Measurements from ENCODE around the gene CCDC170.

The CCDC170 gene

DNA sequence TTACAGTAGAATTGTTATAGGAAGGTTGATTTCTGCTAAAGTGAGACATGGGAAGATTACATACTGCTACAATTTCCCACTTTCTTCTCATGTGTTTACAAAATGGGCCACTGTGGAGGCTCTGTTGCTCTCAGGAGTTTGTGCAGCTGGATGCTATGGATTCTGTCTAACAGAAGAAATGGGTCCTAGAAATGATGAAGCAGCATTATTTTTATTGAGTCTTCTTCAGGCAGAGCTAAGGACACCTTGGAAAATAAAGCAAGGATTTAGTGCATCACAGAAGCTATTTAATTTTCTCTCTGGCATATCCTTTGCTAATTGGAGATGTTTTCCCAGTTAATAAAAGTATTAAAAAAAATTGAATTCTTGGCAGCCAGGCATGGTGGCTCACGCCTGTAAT, 29.2 kb downstream of the CCDC170 start:
- TF ChIP-seq ZNF274 (IDR thresholded peaks at IDR 0.05; ENCODE audit: low read depth, low read length) (no peak), SUZ12 (IDR thresholded peaks at IDR 0.05; ENCODE audit: extremely low read depth, insufficient read depth, insufficient read length) (no peak), YY1 (IDR thresholded peaks at IDR 0.05; ENCODE audit: insufficient read depth, insufficient read length) (no peak)
- H3K27me3 ChIP-seq (ENCODE audit: insufficient read depth, insufficient read length): no peaks in the 10 kb centered on the region
- H3K4me1 ChIP-seq (ENCODE audit: insufficient read depth, insufficient read length): no peaks in the 10 kb centered on the region
- no peak overlapping the region for H3K4me3 ChIP-seq (ENCODE audit: insufficient read length, low read depth)
- no peak for DNase-seq (ENCODE audit: low read depth, low spot score)
- peaks cover 28% of the 10 kb centered on the region for H3K9me3 ChIP-seq (ENCODE audit: insufficient read depth, low read length)
- no peaks in the 10 kb centered on the region for H3K36me3 ChIP-seq (ENCODE audit: insufficient read depth, insufficient read length, low read length)
- H3K9ac ChIP-seq (ENCODE audit: insufficient read length, low read depth): no peak overlapping the region

DNA sequence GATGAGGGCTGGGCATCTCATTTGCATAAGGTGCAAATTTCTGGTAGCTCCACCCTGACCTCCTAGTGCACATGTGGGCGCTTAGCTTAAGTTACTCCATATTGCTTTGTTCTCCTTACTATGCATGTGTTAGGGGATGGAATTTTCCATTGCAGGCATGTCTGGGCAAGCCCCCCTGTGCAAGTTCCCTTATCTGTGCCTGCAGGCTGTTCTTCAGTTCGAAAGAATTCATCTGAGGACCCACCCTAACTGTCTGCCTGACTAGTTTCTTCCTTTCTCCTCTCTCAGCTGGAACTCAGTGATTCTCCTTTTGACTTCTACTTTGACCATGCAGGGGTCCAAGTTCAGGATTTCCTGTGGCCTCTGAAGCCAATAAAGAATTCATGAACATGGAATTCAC, 30.2 kb downstream of the CCDC170 start:
- H3K9me3 ChIP-seq (ENCODE audit: insufficient read depth, low read length): peaks cover 26% of the 10 kb centered on the region
- DNase-seq (ENCODE audit: low read depth, low spot score): no peak
- TF ChIP-seq ZNF274 (IDR thresholded peaks at IDR 0.05; ENCODE audit: low read depth, low read length) (no peak), SUZ12 (IDR thresholded peaks at IDR 0.05; ENCODE audit: extremely low read depth, insufficient read depth, insufficient read length) (no peak)
- H3K4me1 ChIP-seq (ENCODE audit: insufficient read depth, insufficient read length): no peaks in the 10 kb centered on the region
- H3K27me3 ChIP-seq (ENCODE audit: insufficient read depth, insufficient read length): no peaks in the 10 kb centered on the region
- H3K36me3 ChIP-seq (ENCODE audit: insufficient read depth, insufficient read length, low read length): no peaks in the 10 kb centered on the region
- H3K9ac ChIP-seq (ENCODE audit: insufficient read length, low read depth): no peak overlapping the region
- H3K4me3 ChIP-seq (ENCODE audit: insufficient read length, low read depth): no peak overlapping the region

- no peak overlapping the region for H3K9ac ChIP-seq (ENCODE audit: insufficient read length, low read depth)
- no peaks in the 10 kb centered on the region for H3K4me1 ChIP-seq (ENCODE audit: insufficient read depth, insufficient read length)
- no peak for DNase-seq (ENCODE audit: low read depth, low spot score)
- TF ChIP-seq YY1 (IDR thresholded peaks at IDR 0.05; ENCODE audit: insufficient read depth, insufficient read length) (no peak), ZNF274 (IDR thresholded peaks at IDR 0.05; ENCODE audit: low read depth, low read length) (no peak), SUZ12 (IDR thresholded peaks at IDR 0.05; ENCODE audit: extremely low read depth, insufficient read depth, insufficient read length) (no peak)
- no peaks in the 10 kb centered on the region for H3K9me3 ChIP-seq (ENCODE audit: insufficient read depth, low read length)
- no peak overlapping the region for H3K4me3 ChIP-seq (ENCODE audit: insufficient read length, low read depth)
- no peaks in the 10 kb centered on the region for H3K27me3 ChIP-seq (ENCODE audit: insufficient read depth, insufficient read length)
- no peaks in the 10 kb centered on the region for H3K36me3 ChIP-seq (ENCODE audit: insufficient read depth, insufficient read length, low read length)
Measured at GRCh38 chr6:151534576-151534975, 40.8 kb downstream of the CCDC170 start.

DNA sequence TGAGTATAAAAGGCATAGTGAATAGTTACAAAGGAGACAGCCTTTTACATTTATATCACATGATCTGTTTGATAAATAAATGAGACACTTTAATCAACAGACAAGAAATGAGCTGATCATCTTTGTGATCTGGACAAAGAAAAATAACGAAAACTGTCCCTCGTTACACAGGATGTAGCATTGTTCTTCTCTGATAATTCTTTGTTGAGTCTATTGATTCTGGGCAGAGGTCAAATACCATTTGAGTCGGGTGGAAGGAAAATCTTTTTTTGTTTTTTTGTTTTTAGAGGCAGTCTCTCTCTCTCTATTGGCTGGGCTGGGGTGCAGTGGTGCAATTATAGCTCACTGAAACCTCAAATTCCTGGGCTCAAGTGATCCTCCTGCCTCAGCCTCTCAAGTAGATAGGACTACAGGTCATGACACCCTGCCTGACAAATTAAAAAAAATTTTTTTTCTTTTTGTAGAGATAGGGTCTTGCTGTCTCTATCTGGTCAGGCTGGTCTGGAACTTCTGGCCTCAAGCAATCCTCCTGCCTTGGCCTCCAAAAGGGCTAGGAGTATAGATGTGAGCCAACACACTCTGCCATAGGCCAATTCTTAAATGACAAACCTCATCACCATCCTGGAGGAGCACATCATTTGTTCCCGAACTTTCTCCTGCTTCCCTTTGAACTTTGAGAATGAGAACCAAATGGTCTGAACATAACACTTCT, 41.8 kb downstream of the CCDC170 start:
- no peaks in the 10 kb centered on the region for H3K36me3 ChIP-seq (ENCODE audit: insufficient read depth, insufficient read length, low read length)
- H3K9ac ChIP-seq (ENCODE audit: insufficient read length, low read depth): no peak overlapping the region
- no peaks in the 10 kb centered on the region for H3K9me3 ChIP-seq (ENCODE audit: insufficient read depth, low read length)
- no peak for TF ChIP-seq YY1 (IDR thresholded peaks at IDR 0.05; ENCODE audit: insufficient read depth, insufficient read length)
- TF ChIP-seq SUZ12 (IDR thresholded peaks at IDR 0.05; ENCODE audit: extremely low read depth, insufficient read depth, insufficient read length): no peak
- TF ChIP-seq ZNF274 (IDR thresholded peaks at IDR 0.05; ENCODE audit: low read depth, low read length): no peak
- H3K4me3 ChIP-seq (ENCODE audit: insufficient read length, low read depth): no peak overlapping the region
- DNase-seq (ENCODE audit: low read depth, low spot score): no peak
- H3K4me1 ChIP-seq (ENCODE audit: insufficient read depth, insufficient read length): no peaks in the 10 kb centered on the region
- H3K27me3 ChIP-seq (ENCODE audit: insufficient read depth, insufficient read length): no peaks in the 10 kb centered on the region

GRCh38 chr6:151536188-151536479, 42.3 kb downstream of the CCDC170 start:
- TF ChIP-seq ZNF274 (IDR thresholded peaks at IDR 0.05; ENCODE audit: low read depth, low read length): no peak
- no peak for TF ChIP-seq SUZ12 (IDR thresholded peaks at IDR 0.05; ENCODE audit: extremely low read depth, insufficient read depth, insufficient read length)
- no peak for TF ChIP-seq YY1 (IDR thresholded peaks at IDR 0.05; ENCODE audit: insufficient read depth, insufficient read length)
- Histone ChIP-seq H3K4me1 (ENCODE audit: insufficient read depth, insufficient read length) (no peaks in the 10 kb centered on the region), H3K27me3 (ENCODE audit: insufficient read depth, insufficient read length) (no peaks in the 10 kb centered on the region), H3K4me3 (ENCODE audit: insufficient read length, low read depth) (no peak overlapping the region), H3K9me3 (ENCODE audit: insufficient read depth, low read length) (no peaks in the 10 kb centered on the region), H3K36me3 (ENCODE audit: insufficient read depth, insufficient read length, low read length) (no peaks in the 10 kb centered on the region), H3K9ac (ENCODE audit: insufficient read length, low read depth) (no peak overlapping the region)
- DNase-seq (ENCODE audit: low read depth, low spot score): no peak

DNA sequence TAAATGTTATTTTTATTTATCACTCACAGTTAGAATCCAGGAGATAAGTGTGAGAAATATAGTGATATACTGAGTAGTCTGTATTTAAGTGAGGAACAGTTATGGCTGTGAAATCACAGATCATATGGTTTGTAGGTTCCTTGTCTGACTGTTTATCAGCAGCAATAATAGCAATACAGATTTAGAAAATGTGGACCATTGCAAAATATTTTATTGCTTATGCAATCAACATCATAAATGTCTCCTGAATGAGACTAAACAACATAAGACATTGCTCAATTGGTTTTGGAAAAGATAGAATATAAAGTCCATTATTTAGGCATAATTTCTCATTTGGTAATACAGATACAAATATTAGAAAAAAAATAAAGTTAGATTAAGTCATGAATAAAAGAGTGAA, 43.7 kb downstream of the CCDC170 start:
- no peaks in the 10 kb centered on the region for H3K27me3 ChIP-seq (ENCODE audit: insufficient read depth, insufficient read length)

DNA sequence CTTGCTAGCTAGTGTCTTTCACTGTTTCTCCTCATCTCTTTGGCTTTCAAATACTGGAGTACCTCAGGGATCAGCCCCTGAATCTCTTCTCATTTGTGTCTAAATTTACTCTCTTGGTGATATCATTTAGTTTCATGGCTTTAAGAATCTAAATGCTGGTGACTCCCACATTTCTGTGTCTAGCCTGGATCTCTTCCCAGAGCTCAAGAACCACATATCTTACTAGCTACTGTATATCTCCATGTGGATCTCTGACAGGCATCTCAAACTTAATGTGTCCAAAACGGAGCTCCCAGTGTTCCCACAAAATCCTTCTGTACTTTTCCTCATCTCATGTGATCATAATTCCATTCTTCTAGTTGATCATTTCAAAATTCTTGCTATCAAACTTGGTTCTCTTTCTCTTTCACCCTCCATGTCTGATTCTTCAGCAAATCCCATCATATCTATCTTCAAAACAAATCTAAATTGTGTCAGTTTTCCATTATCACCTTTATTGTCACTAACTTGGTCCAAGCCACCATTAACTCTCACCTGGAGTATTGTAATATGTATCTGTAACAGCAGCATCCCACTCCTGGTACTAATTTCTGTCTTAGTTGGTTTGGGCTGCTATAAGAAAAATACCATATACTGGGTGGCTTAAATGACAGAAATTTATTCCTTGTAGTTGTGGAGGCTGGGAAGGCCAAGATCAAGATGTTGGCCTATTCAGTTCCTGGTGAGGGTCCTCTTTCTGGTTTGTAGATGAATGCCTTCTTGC, 45.9 kb downstream of the CCDC170 start:
- Histone ChIP-seq H3K36me3 (ENCODE audit: insufficient read depth, insufficient read length, low read length) (no peaks in the 10 kb centered on the region), H3K4me3 (ENCODE audit: insufficient read length, low read depth) (no peak overlapping the region), H3K27me3 (ENCODE audit: insufficient read depth, insufficient read length) (no peaks in the 10 kb centered on the region), H3K9me3 (ENCODE audit: insufficient read depth, low read length) (no peaks in the 10 kb centered on the region), H3K4me1 (ENCODE audit: insufficient read depth, insufficient read length) (no peaks in the 10 kb centered on the region), H3K9ac (ENCODE audit: insufficient read length, low read depth) (no peak overlapping the region)
- TF ChIP-seq ZNF274 (IDR thresholded peaks at IDR 0.05; ENCODE audit: low read depth, low read length) (no peak), YY1 (IDR thresholded peaks at IDR 0.05; ENCODE audit: insufficient read depth, insufficient read length) (no peak), SUZ12 (IDR thresholded peaks at IDR 0.05; ENCODE audit: extremely low read depth, insufficient read depth, insufficient read length) (no peak)
- DNase-seq (ENCODE audit: low read depth, low spot score): no peak

More for the DNA sequence above, 43.7 kb downstream of the CCDC170 start:
- Histone ChIP-seq H3K9me3 (ENCODE audit: insufficient read depth, low read length) (no peaks in the 10 kb centered on the region), H3K4me3 (ENCODE audit: insufficient read length, low read depth) (no peak overlapping the region), H3K9ac (ENCODE audit: insufficient read length, low read depth) (no peak overlapping the region), H3K4me1 (ENCODE audit: insufficient read depth, insufficient read length) (no peaks in the 10 kb centered on the region), H3K36me3 (ENCODE audit: insufficient read depth, insufficient read length, low read length) (no peaks in the 10 kb centered on the region)
- no peak for DNase-seq (ENCODE audit: low read depth, low spot score)
- no peak for TF ChIP-seq SUZ12 (IDR thresholded peaks at IDR 0.05; ENCODE audit: extremely low read depth, insufficient read depth, insufficient read length)

Measured in NT2/D1 (cell line).